GM21390 (cell line): ENCODE data around the gene RABGAP1L.
"Not testable (repeated sequence)": the region's sequence is repeated elsewhere in the genome, so short reads cannot be mapped to it uniquely, and the experiment has no call there.

ENCODE experiments used
- ATAC-seq: cut with Tn5 transposase; IDR thresholded peaks from one replicate; pipeline ENCODE4 v1.9.1; 2021; ENCODE audit not compliant: unreplicated experiment

The RABGAP1L gene

GRCh38 chr1:174848593-174849560, 689.6 kb downstream of the RABGAP1L start:
- not testable (repeated sequence) for ATAC-seq

GRCh38 chr1:174850726-174851125, 691.4 kb downstream of the RABGAP1L start:
- ATAC-seq, result no peak

GRCh38 chr1:174858301-174858700, 699.0 kb downstream of the RABGAP1L start:
- no peak for ATAC-seq

GRCh38 chr1:174870319-174870718, 711.0 kb downstream of the RABGAP1L start:
- no peak for ATAC-seq

GRCh38 chr1:174871886-174872285, 712.6 kb downstream of the RABGAP1L start:
- ATAC-seq, result no peak

GRCh38 chr1:174872615-174873058, 713.3 kb downstream of the RABGAP1L start:
- no peak for ATAC-seq

GRCh38 chr1:174874331-174875053, 715.2 kb downstream of the RABGAP1L start:
- peak; percentile 63 for ATAC-seq

- ATAC-seq, result no peak
Measured at GRCh38 chr1:174875306-174875705, 716.0 kb downstream of the RABGAP1L start.

GRCh38 chr1:174877208-174877673, 717.9 kb downstream of the RABGAP1L start:
- ATAC-seq, result no peak

- ATAC-seq, result no peak
Measured at GRCh38 chr1:174880171-174880570, 720.9 kb downstream of the RABGAP1L start.

GRCh38 chr1:174883409-174883808, 724.1 kb downstream of the RABGAP1L start:
- ATAC-seq, result no peak

GRCh38 chr1:174884038-174884437, 724.7 kb downstream of the RABGAP1L start:
- ATAC-seq, result no peak

GRCh38 chr1:174884566-174884965, 725.2 kb downstream of the RABGAP1L start:
- ATAC-seq, result no peak

- ATAC-seq, result no peak
Measured at GRCh38 chr1:174890024-174890423, 730.7 kb downstream of the RABGAP1L start.

GRCh38 chr1:174892016-174892415, 732.7 kb downstream of the RABGAP1L start:
- no peak for ATAC-seq

- no peak for ATAC-seq
Measured at GRCh38 chr1:174894117-174894762, 734.9 kb downstream of the RABGAP1L start.

- not testable (repeated sequence) for ATAC-seq
Measured at GRCh38 chr1:174895610-174896009, 736.3 kb downstream of the RABGAP1L start.

- no peak for ATAC-seq
Measured at GRCh38 chr1:174898102-174898797, 738.9 kb downstream of the RABGAP1L start.

- no peak for ATAC-seq
Measured at GRCh38 chr1:174900317-174900716, 741.0 kb downstream of the RABGAP1L start.

- ATAC-seq, result no peak
Measured at GRCh38 chr1:174902531-174903099, 743.3 kb downstream of the RABGAP1L start.
